Measurements from ENCODE around the gene PCMT1. TPM values are rescaled to one million over a fixed set of nuclear protein-coding genes. Genes with fewer than 3 reads are reported as not detected.

The PCMT1 gene
- total RNA-seq, 1 experiment from 2014 or later = 90.7 TPM

GRCh38 chr6:149825292-149825691 lies 75.8 kb downstream of the PCMT1 start (continued):
- no peak for TF ChIP-seq ZNF532 (CRISPR knock-in tag; IDR thresholded peaks at IDR 0.05; ENCODE audit: borderline replicate concordance)
- no peak for TF ChIP-seq CTCF (IDR thresholded peaks at IDR 0.05)
- TF ChIP-seq GRHL2 (CRISPR knock-in tag; IDR thresholded peaks at IDR 0.05; ENCODE audit: insufficient replicate concordance, severe bottlenecking) = no peak
- no peak for TF ChIP-seq ZNF396 (CRISPR knock-in tag; IDR thresholded peaks at IDR 0.05; ENCODE audit: borderline replicate concordance)
- TF ChIP-seq ZSCAN18 (CRISPR knock-in tag; IDR thresholded peaks at IDR 0.05) = no peak
- no peak for TF ChIP-seq TEAD1 (CRISPR knock-in tag; IDR thresholded peaks at IDR 0.05)
- no peak for TF ChIP-seq JAZF1 (CRISPR knock-in tag; IDR thresholded peaks at IDR 0.05)
- TF ChIP-seq GABPB1 (CRISPR knock-in tag; IDR thresholded peaks at IDR 0.05) = no peak
- no peak for TF ChIP-seq TCF7 (CRISPR knock-in tag; IDR thresholded peaks at IDR 0.05; ENCODE audit: low read depth)
- TF ChIP-seq FOXP1 (CRISPR knock-in tag; IDR thresholded peaks at IDR 0.05; ENCODE audit: borderline replicate concordance) = no peak
- no peak for TF ChIP-seq ZNF423 (CRISPR knock-in tag; IDR thresholded peaks at IDR 0.05)
- TF ChIP-seq NR2C2 (CRISPR knock-in tag; IDR thresholded peaks at IDR 0.05) = no peak
- no peak for TF ChIP-seq TEAD4 (CRISPR knock-in tag; IDR thresholded peaks at IDR 0.05)
- no peak for TF ChIP-seq ZNF263 (CRISPR knock-in tag; IDR thresholded peaks at IDR 0.05; ENCODE audit: low read depth)
- no peak for TF ChIP-seq ZBTB21 (CRISPR knock-in tag; IDR thresholded peaks at IDR 0.05; ENCODE audit: borderline replicate concordance)
- TF ChIP-seq SP1 (CRISPR knock-in tag; conservative IDR thresholded peaks at IDR 0.05) = no peak
- TF ChIP-seq ATF1 (CRISPR knock-in tag; IDR thresholded peaks at IDR 0.05) = no peak

GRCh38 chr6:149830731-149831307 lies 81.3 kb downstream of the PCMT1 start:
- H3K36me3 Mint-ChIP-seq = peaks cover 3% of the 10 kb centered on the region
- ChIA-PET CTCF (interaction anchor here (1.4 kb wide), 2 partner anchors 10 to 99 kb away, joined by 3 to 4 read pairs; no protein-coding TSS in a partner anchor), POLR2A (no interaction called here)
- no peak for TF ChIP-seq MLX (CRISPR knock-in tag; IDR thresholded peaks at IDR 0.05)
- no peaks in the 10 kb centered on the region for H3K9me3 Mint-ChIP-seq
- H3K4me1 Mint-ChIP-seq = peaks cover 7% of the 10 kb centered on the region
- H3K27ac Mint-ChIP-seq = no peak overlapping the region
- DNase-seq (ENCODE audit: low spot score) (no peak), ATAC-seq (no peak)
- H3K4me3 Mint-ChIP-seq = no peak overlapping the region
- no peaks in the 10 kb centered on the region for H3K27me3 Mint-ChIP-seq (ENCODE audit: low read depth)

Data from WTC11 (cell line).